Measurements from ENCODE around the gene PRUNE2.
"Not testable (repeated sequence)": the region's sequence is repeated elsewhere in the genome, so short reads cannot be mapped to it uniquely, and the experiment has no call there.

PRUNE2 gene

DNA sequence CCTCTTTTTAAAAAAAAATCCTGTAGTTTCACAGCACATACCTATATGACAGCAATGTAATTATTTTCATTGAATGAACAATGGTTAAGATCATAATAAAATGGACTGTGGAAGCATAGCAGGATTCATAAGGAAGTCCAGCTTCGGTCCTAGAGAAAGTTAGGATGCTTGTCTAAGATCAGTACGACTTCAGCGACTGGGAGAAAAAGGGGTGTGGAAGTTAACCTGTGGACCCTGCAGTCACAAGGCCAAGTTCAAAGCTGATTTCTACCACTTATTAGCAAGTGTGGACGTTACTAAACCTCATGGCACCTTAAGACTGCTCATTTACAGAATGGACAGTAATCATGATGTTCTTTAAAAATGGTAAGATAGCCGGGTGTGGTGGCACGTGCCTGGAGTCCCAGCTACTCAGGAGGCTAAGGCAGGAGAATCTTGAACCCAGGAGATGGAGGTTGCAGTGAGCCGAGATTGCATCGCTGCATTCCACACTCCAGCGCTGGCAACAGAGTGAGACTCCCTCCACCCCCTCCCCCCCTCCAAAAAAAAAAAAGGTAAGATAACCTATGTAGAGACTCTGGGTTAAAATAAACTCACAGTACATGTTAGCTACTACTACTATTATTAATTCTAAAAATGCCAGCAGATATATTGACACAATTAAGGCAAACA lies 213.3 kb downstream of the PRUNE2 start:
- no peak for DNase-seq (ENCODE audit: low read depth in 3 of 3)

DNA sequence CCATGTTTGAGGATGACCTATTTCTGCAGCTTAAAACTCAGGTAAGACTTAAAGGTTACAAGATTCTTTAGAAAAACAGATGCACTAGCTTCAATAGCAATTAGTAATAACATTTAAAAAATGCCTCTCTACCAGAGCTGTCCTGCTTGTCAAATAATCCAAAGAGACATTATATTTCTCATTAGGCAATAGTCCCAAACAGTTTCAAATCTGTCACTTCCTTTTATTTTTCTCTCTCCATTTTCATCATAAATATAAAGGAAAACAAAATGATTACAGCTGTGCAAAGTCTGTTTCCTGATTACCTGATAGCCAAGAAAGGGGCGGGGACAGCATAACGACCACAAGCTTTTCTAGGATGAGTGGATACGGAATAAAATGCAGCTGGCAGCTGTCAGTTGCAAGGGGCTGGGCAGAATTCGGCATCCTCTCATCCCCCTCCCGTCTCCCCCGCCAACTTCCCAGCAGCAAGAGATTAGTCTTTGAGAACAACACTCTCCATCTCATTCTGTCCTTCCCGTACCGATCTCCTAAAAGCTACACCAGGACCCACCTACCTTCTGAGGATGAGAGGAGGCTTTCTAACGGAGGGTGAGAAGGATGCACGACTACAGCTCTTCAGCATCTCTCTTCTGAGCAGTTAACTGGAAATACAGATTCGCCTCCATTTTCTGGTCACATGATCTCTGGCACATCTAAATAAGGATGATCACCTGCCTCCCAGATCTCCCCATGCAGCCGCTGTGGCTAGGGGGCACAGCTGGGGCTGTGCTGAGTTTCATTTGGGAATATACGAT lies 214.2 kb downstream of the PRUNE2 start:
- DNase-seq (ENCODE audit: low read depth in 3 of 3) = no peak

DNA sequence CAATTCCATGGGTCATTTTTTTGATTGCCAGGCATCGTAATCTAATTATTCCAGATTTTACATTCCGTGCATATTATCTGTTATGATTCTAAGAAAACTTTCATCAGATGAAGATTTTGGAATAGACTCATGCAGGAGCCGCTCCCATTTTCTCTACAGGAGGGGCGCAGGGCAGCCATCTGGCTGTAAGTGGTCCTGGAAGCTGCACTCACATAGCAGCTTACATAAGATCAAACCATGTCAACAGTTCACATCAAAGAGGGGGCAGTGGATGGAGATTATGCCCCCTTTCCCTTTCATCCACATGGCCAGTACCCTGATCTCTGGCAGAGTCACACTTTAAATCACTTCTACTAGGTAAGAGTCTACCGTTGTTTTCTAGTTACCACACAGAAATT lies 214.9 kb downstream of the PRUNE2 start:
- DNase-seq (ENCODE audit: low read depth in 3 of 3) = no peak

DNA sequence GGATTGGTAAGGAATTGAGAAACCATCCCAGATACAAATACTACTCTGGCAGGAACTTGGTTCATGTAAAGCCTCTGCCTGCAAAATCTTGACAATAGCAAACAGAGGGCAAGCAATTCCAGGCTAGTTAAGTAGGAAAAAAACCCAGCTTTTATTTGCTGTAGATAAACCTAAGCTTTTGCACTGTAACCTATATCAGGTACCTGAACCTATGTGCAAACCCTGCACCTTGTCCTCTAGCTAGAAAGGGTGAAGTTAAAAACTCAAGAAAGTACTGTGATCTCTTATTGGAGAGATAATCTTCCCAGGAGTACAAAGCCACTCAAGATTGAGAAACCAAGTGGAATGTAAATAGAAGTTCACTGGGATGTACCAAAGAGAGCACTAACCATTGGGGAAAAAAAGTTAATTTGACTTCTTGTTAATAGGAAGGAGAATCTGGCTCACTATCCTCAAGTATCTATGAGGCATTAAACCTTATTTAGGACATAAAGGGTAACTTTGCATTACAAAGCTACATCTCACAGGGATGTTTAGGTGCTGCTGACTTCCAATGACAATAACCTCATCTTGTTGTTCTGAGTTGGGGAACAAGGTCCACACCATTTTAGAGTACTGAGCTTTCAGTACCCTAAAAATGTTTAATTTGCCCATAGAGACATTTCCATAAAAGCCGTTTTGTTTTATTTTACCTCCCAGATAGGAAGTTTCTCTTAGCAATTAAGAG lies 215.5 kb downstream of the PRUNE2 start:
- DNase-seq (ENCODE audit: low read depth in 3 of 3) = no peak

DNA sequence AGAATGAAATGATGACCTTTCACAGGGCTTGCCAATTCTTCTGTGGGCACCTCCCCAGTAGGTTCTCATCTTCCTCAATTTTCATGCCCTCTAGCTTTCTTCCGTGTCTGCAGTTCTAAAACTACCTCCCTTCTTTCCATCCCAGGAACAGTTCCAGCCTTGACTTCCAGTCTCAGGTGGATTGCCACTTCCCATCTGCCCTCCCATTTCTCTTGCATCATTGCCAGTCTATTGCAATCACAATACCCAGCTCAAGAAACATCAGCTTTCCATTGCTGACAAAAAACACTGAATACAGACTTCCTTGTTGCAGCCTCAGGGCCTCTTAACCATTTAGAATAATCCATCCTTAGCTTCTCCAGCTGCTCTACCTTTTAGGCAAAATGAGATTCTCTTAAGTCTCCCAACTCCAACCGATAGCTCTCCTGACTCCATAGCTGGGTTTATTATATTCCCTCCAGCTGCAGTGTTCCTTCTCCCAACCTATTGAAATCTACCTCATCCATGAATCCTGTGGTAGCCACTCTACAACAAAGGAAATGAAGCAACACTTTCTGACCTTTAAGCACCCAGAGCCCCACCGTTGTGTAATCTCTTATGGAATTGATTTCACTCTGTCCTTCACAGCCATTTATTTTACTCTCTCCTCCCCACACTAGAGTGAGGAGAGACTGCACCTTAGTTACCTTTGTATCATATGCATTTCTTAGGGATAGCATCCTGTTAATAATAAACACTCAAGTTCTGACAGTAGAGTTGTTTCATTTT lies 217.3 kb downstream of the PRUNE2 start:
- no peak for DNase-seq (ENCODE audit: low read depth in 3 of 3)

DNA sequence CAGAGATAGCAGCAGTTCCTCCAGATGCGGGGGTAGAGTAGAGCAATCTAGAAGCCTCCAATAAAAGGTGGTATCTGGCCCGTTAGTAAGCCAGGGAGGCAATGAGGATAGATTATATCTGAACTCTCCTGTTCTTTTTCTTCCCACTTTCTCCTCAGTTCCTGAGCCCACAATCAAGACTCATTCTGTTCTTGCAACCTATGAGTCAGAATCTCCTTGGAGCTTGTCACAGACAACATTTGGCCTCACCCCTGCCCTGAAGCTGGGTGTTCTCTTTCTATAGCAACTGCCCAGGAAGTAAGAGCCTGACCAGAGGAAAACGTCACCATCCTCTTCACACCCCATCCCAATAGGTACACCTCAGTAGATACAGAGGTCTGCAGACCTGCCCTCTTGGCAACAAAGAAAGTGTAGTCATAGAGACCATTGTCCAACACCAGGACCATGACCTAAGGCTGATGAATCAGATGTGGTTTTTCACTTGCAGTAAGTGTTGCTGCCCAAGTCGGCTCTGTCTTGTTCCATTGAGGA lies 218.0 kb downstream of the PRUNE2 start:
- DNase-seq (ENCODE audit: low read depth in 3 of 3) = no peak

DNA sequence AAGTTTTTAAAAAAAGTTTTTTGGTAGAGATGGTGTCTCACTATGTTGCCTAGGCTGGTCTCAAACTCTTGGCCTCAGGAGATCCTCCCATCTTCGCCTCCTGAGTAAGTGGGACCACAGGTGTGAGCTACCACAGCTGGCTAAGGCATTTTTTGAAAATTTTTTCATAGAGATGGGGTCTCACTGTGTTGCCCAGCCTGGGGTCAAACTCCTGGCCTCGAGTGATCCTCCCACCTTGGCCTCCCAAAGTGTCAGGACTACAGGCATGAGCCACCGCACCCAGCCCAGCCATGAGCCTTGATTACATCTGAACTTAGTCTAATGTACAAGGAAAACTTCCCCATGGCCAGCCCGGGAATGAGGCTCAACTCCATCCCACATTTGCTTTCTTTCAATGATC lies 219.2 kb downstream of the PRUNE2 start:
- DNase-seq (ENCODE audit: low read depth in 3 of 3) = no peak

DNA sequence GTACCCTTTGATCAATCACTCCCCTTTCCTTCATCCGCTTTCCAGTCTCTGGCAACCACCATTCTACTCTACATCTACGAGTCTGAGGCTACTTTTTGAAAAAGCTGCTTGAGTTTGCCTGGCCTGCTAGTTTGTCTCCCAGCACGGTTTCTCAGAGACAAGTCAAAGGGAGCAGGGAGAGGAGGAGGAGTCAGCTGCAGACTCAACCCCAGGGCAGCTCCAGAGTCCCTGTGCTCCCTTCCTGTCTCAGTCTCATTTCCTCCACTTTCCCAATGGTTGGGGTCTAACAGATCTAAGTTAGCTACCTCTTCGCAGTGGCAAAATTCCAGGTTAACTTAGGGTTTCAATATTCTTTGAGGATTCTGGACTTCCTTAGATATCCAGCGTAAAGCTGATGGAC lies 221.7 kb downstream of the PRUNE2 start:
- no peak for DNase-seq (ENCODE audit: low read depth in 3 of 3)

DNA sequence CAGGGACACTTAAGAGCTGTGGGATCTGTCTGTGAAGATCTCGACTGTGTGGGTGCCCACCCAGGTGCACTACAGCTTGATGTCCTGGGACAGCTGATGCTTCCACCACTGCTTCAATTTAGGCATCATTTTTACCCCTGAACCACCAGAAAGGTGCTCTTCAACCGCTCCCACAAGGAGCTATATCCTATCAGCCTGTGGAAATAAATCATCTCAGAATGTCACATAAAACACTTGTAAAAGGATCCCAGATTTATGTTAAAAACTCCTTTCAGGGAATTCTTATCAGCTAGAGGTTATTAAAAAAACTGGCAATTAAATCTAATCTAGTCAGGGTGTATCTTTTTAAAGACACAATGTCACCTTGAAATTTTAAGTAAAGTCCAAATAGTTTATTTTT lies 224.4 kb downstream of the PRUNE2 start:
- no peak for DNase-seq (ENCODE audit: low read depth in 3 of 3)

DNA sequence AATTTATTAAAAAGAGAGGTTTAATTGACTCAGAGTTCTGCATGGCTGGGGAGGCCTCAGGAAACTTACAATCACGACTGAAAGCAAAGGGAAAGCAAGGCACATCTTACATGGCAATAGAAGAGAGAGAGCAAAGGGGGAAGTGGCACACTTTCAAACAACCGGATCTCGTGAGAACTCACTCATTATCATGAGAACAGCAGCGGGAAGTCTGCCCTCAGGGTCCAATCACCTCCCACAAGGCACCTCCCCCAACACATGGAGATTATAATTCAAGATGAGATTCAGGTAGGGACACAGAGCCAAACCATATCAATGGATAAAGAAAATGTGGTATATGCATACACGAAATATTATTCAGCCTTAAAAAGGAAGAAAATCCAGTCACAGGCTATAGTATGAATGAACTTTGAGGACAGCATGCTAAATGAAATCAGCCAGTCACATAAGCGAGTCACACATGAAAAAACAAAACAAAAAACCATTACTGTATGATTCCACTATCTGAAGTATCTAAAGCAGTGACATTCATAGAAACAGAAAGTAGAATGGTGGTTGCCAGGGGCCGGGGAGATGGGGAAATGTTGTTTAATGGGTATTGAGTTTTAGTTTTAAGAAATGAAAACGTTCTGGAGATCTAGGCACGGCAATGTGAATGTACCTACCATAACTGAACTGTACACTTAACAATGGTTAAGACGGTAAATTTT lies 225.0 kb downstream of the PRUNE2 start:
- no peak for DNase-seq (ENCODE audit: low read depth in 3 of 3)

DNA sequence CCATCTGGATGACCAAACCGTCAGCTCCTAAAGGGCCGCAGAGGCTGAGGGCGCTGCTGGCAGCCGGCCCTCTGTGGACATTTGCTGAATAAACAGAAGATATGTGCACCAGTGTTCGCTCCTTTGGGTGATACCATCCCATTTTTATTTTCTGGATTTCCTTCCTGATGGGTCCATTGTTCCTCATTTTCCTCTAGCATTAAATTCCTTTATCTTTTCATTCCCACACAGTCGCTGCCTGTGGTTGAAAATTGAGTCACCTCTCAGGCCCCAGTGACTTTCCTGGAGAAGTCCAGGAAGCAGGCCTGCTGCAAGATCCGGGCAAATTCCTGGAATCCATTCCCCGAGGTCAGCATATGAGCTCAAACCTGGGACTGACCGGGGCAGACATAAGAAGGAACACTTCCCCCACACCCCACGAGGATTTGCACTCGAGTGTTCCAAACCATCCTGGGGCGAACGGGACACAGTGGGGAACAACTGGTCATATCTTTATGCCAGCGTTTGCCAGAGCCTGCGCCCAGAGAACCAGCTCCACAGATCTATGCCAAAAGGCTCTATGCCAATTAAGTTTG lies 228.3 kb downstream of the PRUNE2 start:
- DNase-seq (ENCODE audit: low read depth in 3 of 3) = no peak

DNA sequence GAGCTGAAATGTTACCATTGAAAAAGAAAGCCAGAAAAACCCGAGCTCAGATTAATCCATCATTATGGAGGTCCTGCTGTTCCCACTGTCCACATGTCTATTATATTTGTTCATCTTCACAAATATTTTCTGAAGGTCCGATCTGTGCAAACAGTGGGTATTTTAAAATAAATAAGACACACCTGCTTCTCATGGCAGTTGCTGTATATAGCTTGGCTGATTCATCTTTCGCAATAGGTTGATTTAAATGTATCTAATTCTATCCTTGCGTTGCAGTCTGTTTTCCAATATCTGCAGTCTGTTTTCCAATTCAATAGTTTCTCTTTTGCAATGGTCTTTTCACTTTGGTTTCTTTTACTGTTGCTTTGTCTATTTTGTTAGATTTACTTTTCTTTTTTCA lies 229.1 kb downstream of the PRUNE2 start:
- no peak for DNase-seq (ENCODE audit: low read depth in 3 of 3)

DNA sequence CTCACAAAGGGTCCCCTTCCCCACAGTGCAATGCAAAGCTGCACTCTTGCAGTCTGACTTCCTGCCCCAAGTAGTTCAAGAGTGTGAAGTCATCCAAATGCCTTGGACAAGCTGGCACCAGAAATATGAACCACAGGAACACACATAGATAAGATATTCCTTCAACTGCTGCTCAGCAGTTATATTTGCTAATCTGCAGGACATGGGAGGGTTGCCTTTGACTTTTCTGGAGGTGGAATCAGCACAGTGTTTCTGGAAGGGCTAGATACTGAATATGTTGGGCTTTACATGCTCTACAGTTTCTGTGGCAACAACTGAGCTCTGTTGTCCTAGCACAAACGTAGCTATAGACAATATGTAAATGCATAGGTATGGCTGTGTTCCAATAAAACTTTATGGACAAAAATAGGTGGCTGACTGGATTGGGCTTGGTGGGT lies 238.4 kb downstream of the PRUNE2 start:
- DNase-seq (ENCODE audit: low read depth in 3 of 3) = no peak

DNA sequence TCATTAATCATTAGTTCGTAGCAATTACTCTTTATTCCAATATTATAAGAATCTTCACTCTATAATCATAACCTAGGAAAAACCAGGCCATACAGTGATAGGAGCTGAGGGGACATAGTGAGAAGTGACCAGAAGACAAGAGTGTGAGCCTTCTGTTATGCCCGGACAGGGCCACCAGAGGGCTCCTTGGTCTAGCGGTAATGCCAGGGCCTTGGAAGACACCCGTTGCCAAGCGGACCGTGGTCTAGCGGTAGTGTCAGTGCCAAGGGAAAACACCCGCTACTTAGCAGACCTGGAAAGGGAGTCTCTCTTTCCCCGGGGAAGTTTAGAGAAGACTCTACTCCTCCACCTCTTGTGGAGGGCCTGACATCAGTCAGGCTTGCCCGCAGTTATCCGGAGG lies 239.9 kb downstream of the PRUNE2 start:
- not testable (repeated sequence) for DNase-seq (ENCODE audit: low read depth in 3 of 3)

DNA sequence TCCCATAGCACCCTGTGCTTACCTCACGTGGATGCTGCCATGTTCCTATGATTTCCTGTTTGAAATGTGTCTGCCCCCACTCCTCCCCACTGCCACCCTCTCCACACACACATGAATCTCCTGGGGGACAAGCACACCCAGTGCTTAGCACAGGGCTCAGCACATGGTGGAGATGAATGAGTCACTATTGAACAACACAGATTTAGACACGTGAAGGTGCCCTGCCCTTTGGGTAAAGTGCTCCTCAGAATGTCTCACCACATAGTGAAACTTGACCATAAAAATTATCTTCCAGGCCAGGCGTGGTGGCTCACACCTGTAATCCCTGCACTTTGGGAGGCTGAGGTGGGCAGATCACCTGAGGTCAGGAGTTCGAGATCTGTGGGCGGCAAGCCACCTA lies 240.5 kb downstream of the PRUNE2 start:
- no peak for DNase-seq (ENCODE audit: low read depth in 3 of 3)

DNA sequence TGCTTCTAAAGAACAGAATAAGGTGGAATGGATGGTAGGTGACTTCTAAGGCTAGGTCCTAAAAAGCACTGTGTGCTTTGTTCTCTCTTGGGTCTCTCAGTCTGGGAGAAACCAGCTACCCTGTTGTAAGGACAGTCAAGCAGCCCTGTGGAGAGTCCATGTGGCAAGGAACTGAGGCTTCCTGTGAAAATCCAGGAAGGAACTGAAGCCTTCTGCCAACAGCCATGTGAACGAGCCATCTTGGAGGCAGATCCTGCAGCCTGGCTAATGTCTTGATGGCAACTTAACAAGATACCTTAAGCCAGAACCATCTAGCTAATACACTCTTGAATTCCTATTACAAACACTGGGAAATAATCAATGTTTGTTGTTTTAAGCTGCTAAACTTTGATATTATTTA lies 241.8 kb downstream of the PRUNE2 start:
- no peak for DNase-seq (ENCODE audit: low read depth in 3 of 3)

DNA sequence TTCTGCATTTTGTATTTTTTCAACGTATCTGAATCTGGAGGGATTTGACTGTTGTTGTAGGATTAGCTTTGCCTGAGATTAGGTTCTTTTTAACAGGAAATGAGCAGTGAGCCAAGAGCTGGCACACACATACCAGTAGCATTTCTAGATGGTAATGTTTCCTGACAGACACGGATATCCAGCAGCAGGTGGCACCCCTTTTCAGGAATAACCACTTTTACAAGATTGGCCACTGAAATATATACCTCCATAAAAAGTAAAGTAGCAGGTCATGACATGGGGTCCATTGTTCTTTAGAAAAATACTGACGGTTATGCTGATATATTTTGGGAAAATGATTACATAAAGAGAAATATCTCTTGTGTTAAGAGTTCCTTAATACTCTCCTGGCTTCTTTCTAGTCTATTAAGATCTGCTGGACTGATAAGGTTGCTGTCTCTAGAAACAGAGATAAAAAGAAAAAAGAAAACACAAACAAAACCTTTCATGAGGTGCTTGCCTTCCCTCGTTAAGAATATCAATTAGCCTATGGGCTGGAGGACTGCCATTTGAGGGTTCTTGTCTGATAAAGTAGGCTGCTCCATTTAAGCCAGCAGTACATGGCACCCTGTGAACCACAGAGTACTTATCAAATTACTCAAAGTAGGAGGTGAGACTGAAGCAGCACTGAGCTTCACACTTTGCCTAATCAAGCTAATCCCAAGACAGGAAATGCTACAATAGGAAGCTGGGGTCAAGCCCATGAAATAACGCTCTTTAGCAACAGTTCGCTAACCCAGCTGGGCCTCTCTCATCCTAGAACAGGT lies 243.2 kb downstream of the PRUNE2 start:
- no peak for DNase-seq (ENCODE audit: low read depth in 3 of 3)

DNA sequence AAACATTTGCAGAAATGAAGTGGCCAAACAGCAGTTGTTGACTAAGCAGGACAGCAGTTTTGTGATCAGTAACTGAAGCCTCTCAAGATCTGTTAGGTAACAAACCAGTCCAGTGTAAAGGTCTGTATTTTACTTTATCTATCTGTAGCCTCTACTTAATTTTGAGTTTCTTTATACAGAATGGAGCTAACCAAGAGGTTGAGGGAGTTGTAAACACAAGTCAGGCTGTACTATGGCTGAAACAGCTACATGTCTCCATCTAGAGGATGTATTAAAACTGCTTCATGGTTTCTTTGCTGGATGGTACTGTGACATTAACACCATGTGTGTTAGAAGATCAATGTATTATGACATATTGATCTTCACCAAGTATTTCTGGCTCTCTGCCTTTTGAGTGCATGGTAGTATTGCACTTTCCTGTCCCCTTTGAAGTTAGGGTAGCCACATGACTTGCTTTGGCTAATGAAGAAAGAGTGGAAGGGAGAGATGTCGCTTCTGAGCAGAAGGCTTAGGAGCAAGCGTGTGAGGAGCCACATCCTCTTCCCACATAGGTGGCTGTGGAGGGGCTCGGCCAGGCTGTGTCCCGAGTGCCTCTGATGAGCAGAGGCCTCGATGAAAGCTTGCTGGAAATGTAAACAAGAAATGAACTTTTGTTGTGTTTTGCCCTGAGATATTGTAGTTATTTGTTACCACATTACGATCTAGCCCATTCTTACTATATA lies 247.2 kb downstream of the PRUNE2 start:
- DNase-seq (ENCODE audit: low read depth in 3 of 3) = no peak

DNA sequence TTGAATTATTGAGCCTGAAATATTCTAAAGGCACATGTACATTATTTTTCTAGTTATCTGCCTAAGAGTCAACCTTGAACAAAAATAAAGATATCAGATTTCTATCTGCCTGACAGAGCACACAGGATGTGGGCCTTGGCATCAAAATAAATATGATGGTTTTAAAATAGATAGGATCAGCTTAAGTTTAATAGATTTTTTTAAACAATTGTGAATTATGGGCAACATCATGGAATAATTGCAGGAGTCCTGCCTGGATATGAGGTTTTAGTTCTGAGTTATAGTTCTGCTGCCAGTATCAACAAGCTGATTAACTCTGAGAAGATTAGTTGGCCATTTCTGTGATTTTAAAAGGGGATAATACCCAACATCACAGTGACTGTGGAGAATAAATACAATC lies 248.6 kb downstream of the PRUNE2 start:
- no peak for DNase-seq (ENCODE audit: low read depth in 3 of 3)
